Skin epidermis (tissue), 12 donors: Measurements from ENCODE around the gene THSD7A.
"Not testable (repeated sequence)": the region's sequence is repeated elsewhere in the genome, so short reads cannot be mapped to it uniquely, and the experiment has no call there.

Experiments
- H3K27ac ChIP-seq, 21 experiments: fragments of 200-600 bp; sonication (generic) in 11 of 21; one replicate each; pipeline ENCODE4 v1.5.0; 2020; ENCODE audit warnings: mild to moderate bottlenecking in 3 of 21, inconsistent platforms in 2 of 21, moderate library complexity in 2 of 21
- H3K4me3 ChIP-seq, 7 experiments: fragments of 200-600 bp; sonication (generic) in 2 of 7; one replicate each; pipeline ENCODE4 v1.5.0; 2020; ENCODE audit warnings: inconsistent platforms in 2 of 7, mild to moderate bottlenecking in 2 of 7, moderate library complexity in 1 of 7

THSD7A gene

DNA sequence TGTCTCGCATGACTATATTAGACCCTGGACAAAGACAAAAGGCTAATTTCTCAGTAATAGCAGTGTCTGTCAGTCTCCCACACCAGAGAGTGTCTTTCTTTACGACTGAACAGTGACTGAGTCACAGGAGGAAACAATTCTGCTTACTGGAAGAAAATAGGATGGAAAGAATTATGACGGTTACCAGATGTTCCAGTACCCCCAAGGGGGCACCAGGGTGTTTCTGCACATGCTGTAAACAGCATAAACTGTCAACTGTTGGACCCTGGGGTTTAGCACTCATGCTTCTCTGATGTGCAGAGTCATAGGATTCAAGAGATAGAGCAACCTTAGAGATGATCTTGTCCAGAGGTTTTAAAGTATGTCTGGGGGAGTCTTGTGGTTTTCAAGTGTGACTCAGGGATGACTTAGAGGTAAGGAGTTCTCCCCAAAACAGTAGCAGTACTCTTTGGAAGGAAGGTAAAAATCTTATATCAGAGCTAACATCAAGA, 291.7 kb downstream of the THSD7A start:
- H3K4me3 ChIP-seq = no peak overlapping the region
- peak overlapping the region in 11 of 21 experiments; percentile 2 to 50 (median 42) for H3K27ac ChIP-seq

GRCh38 chr7:11539853-11540252, 292.1 kb downstream of the THSD7A start:
- Histone ChIP-seq H3K4me3 (no peak overlapping the region), H3K27ac (peak overlapping the region in 11 of 21 experiments; percentile 2 to 50 (median 42))

DNA sequence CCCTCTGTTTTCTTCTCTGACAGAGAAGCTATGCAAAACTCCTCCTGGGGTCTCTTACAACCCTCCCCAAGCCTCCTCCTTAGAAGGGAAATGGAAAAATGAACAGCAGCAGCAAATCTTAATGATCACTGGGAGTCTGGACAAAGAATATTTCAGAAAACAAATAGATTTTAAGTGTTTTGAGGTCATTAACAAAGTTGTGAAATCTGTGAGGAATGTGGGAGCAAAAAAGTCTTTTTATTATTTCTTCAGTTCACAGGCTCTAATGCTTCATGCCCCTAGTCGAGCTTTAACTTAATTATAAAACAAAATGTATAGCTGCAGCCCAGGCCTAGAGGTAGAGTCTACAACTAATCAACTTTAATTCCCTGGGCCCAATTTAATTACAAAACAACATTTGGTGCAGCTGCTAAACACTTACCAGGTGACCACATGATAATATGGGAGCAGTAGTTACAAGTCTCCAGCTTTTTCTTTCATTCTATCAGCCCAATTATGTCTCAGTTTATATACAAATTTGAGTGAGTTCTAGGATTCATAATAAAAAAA, 293.2 kb downstream of the THSD7A start:
- Histone ChIP-seq H3K27ac (peak overlapping the region in 1 of 21 experiments; percentile 47), H3K4me3 (no peak overlapping the region)

DNA sequence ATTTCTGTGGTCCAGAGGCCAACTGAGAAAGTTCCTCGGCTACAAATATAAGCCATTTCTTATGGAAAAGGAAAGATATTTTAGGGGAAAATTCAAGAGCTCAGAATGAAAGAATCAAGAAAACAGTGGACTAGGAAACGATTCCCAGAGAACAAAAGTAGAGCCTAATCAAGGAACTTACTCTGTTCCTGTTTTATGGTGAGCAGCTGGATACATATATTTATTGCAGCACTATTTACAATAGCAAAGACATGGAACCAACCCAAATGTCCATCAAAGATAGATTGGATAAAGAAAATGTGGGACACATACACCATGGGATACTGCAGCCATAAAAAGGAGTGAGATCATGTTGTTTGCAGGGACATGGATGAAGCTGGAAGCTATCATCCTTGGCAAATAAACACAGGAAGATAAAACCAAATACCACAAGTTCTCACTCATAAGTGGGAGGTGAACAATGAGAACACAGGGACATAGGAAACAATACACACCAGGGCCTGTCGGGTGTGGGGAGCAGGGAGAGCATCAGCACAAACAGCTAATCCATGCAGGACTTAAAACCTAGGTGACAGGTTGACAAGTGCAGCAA, 298.7 kb downstream of the THSD7A start:
- Histone ChIP-seq H3K27ac (no peak overlapping the region), H3K4me3 (no peak overlapping the region)

- Histone ChIP-seq H3K27ac (no peak overlapping the region), H3K4me3 (no peak overlapping the region)
Measured at GRCh38 chr7:11529382-11529781, 302.6 kb downstream of the THSD7A start.

DNA sequence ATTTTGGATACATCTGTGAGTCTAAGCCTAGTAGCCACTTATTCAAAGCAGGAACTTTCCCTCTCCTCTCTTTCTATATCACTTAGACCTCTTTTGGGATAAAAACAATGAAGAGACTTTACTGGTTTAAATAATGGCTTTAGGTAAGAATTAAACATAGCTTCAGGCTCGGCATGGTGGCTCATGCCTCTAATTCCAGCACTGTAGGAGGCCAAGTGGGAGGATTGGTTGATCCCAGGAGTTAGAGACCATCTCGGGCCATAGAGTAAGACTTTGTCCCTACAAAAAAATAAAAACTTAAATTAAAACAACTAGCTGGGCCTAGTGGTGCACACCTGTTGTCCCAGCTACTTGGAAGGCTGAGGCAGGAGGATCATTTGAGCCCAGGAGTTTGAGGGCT, 304.3 kb downstream of the THSD7A start:
- no peak overlapping the region for H3K4me3 ChIP-seq
- H3K27ac ChIP-seq = no peak overlapping the region

GRCh38 chr7:11524476-11525397, 307.3 kb downstream of the THSD7A start:
- Histone ChIP-seq H3K27ac (peak overlapping the region in 1 of 21 experiments; percentile 3), H3K4me3 (no peak overlapping the region)

GRCh38 chr7:11521964-11522499, 310.0 kb downstream of the THSD7A start:
- peak overlapping the region in 1 of 21 experiments; percentile 26 for H3K27ac ChIP-seq
- H3K4me3 ChIP-seq = not testable (repeated sequence)

- no peak overlapping the region for H3K27ac ChIP-seq
- H3K4me3 ChIP-seq = no peak overlapping the region
Measured at GRCh38 chr7:11517853-11518252, 314.1 kb downstream of the THSD7A start.

GRCh38 chr7:11516328-11516727, 315.7 kb downstream of the THSD7A start:
- Histone ChIP-seq H3K27ac (no peak overlapping the region), H3K4me3 (no peak overlapping the region)

GRCh38 chr7:11513460-11513859, 318.5 kb downstream of the THSD7A start:
- H3K4me3 ChIP-seq = no peak overlapping the region

DNA sequence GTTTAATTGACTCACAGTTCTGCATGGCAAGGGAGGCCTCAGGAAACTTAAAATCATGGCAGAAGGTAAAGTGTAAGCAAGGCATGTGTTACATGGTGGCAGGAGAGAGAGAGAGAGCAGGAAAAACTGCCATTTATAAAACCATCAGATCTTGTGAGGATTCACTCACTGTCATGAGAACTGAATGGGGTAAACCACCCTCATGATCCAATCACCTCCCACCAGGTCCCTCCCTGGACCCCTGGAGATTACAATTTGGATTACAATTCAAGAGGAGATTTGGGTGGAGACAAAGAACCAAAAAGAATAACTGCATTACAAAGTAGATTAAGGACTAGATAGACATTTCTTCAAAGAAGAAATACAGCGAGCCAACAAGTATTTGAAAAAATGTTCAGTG, 324.1 kb downstream of the THSD7A start:
- Histone ChIP-seq H3K27ac (no peak overlapping the region), H3K4me3 (no peak overlapping the region)

More at GRCh38 chr7:11513460-11513859, 318.5 kb downstream of the THSD7A start:
- H3K27ac ChIP-seq = no peak overlapping the region

DNA sequence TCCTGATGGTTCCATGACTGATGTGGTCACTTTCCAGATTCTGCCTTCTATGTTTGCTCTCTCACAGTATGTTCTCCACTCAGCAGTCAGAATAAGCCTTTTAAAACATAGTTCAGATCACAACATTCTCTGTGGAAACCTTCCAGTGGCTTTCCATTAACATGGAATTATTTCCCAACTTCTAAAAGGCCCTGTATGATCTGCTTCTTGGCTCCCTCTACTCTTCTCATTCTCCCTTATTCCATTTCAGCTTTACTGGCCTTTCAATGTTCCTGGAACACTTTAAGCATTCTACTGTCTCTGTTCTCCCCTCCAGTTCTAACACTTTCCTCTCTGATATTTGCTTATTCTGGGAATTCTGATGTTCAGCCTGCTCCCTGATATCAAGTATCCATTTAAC, 325.6 kb downstream of the THSD7A start:
- H3K27ac ChIP-seq = no peak overlapping the region
- H3K4me3 ChIP-seq = no peak overlapping the region

- H3K4me3 ChIP-seq = no peak overlapping the region
- H3K27ac ChIP-seq = no peak overlapping the region
Measured at GRCh38 chr7:11505471-11505985, 326.5 kb downstream of the THSD7A start.

DNA sequence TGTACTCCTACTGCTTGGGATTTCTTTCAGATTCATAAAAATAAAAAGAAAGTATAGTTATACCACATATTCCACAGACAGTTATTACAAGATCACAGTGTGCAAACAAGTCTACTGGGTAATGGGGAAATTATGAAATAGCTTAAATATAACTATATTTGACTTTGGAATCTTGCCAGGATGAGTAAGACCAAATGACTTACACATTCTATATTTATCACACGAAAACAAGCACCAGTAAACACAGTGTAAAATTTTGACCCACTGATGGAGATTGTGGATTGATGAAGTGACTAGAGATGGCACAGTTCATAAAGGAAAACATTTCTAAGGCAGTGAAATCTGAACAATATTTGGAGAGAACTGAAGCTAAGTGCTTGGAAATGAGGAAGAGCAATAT, 339.7 kb downstream of the THSD7A start:
- no peak overlapping the region for H3K27ac ChIP-seq
- no peak overlapping the region for H3K4me3 ChIP-seq

GRCh38 chr7:11491811-11492210, 340.2 kb downstream of the THSD7A start:
- no peak overlapping the region for H3K27ac ChIP-seq
- H3K4me3 ChIP-seq = no peak overlapping the region

- Histone ChIP-seq H3K4me3 (no peak overlapping the region), H3K27ac (no peak overlapping the region)
Measured at GRCh38 chr7:11489280-11489679, 342.7 kb downstream of the THSD7A start.

GRCh38 chr7:11486271-11486670, 345.7 kb downstream of the THSD7A start:
- Histone ChIP-seq H3K4me3 (no peak overlapping the region), H3K27ac (no peak overlapping the region)

GRCh38 chr7:11485636-11486035, 346.4 kb downstream of the THSD7A start:
- Histone ChIP-seq H3K4me3 (no peak overlapping the region), H3K27ac (no peak overlapping the region)

- Histone ChIP-seq H3K27ac (no peak overlapping the region), H3K4me3 (no peak overlapping the region)
Measured at GRCh38 chr7:11480143-11480542, 351.9 kb downstream of the THSD7A start.
